Measurements from ENCODE around the gene FGR.

FGR gene

GRCh38 chr1:27661412-27662075 is 26.6 kb upstream of the FGR start:
- Histone ChIP-seq H3K4me1 (peaks cover 3% of the 10 kb centered on the region; the same call in 1 of the 2 replicates), H3K36me3 (no peaks in the 10 kb centered on the region), H3K27me3 (no peaks in the 10 kb centered on the region), H3K9me3 (no peaks in the 10 kb centered on the region), H3K4me3 (ENCODE audit: low read depth, low read length) (no peak overlapping the region)
- DNase-seq = no peak
- TF ChIP-seq CTCF (IDR thresholded peaks at IDR 0.05; ENCODE audit: low read depth, low read length) = no peak

GRCh38 chr1:27660300-27660835 is 25.4 kb upstream of the FGR start:
- peaks cover 5% of the 10 kb centered on the region for H3K4me1 ChIP-seq
- DNase-seq = no peak
- H3K27me3 ChIP-seq = no peaks in the 10 kb centered on the region
- H3K9me3 ChIP-seq = no peaks in the 10 kb centered on the region
- peak overlapping the region; percentile 34 for H3K4me3 ChIP-seq (ENCODE audit: low read depth, low read length)
- H3K36me3 ChIP-seq = no peaks in the 10 kb centered on the region
- no peak for TF ChIP-seq CTCF (IDR thresholded peaks at IDR 0.05; ENCODE audit: low read depth, low read length)

- peak; percentile 86 for DNase-seq
- no peak for TF ChIP-seq CTCF (IDR thresholded peaks at IDR 0.05; ENCODE audit: low read depth, low read length)
- Histone ChIP-seq H3K27me3 (no peaks in the 10 kb centered on the region), H3K36me3 (no peaks in the 10 kb centered on the region), H3K9me3 (no peaks in the 10 kb centered on the region), H3K4me3 (ENCODE audit: low read depth, low read length) (peak overlapping the region; percentile 34), H3K4me1 (peaks cover 9% of the 10 kb centered on the region)
These were observed 24.7 kb upstream of the FGR start for GRCh38 chr1:27659497-27660299.

- peak; percentile 20 for DNase-seq
- TF ChIP-seq CTCF (IDR thresholded peaks at IDR 0.05; ENCODE audit: low read depth, low read length) = no peak
- H3K9me3 ChIP-seq = no peaks in the 10 kb centered on the region
- H3K4me3 ChIP-seq (ENCODE audit: low read depth, low read length) = no peak overlapping the region
- no peaks in the 10 kb centered on the region for H3K36me3 ChIP-seq
- peaks cover 9% of the 10 kb centered on the region for H3K4me1 ChIP-seq
- H3K27me3 ChIP-seq = no peaks in the 10 kb centered on the region
These were observed 24.0 kb upstream of the FGR start for GRCh38 chr1:27658951-27659496.

- TF ChIP-seq CTCF (IDR thresholded peaks at IDR 0.05; ENCODE audit: low read depth, low read length) = no peak
- Histone ChIP-seq H3K27me3 (no peaks in the 10 kb centered on the region), H3K4me3 (ENCODE audit: low read depth, low read length) (no peak overlapping the region), H3K36me3 (no peaks in the 10 kb centered on the region), H3K4me1 (peaks cover 6% of the 10 kb centered on the region), H3K9me3 (no peaks in the 10 kb centered on the region)
- no peak for DNase-seq
These were observed 21.3 kb upstream of the FGR start for GRCh38 chr1:27656157-27656893.
